ENCODE measurements around the gene SMOC2. TPM values are rescaled to one million over a fixed set of nuclear protein-coding genes. Genes with fewer than 3 reads are reported as not detected.

SMOC2 gene
- total RNA-seq, 1 donor from 2014 or later: 12.6 TPM

DNA sequence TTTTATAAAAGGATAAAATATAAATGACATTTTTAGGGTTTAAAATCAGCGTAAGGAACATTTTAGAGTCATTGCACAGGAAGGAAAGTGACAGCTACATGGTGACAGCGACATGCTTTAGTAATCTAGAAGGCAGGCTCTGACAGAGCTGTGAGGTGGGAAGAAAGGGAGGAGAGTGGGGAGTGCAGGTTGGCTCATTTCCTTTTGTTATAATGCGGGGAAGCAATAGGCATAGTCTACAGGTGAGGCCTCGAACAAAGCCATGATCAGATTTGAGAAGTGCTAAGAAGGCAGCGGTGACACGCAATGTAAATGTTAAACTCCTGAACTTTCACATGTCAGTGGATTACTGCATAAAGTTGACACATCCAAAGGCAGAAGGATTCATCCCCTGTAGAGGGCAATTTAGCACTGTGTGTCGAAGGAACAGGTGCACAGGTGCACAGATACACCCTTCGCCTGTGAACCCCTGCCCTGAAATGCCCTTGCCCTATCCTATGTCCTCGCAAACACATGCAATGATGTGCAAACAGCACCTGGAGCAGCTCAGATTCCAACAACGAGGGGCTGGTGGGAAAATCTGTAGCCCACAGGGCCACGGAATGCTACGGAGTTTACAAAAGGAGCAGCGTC is 32.4 kb upstream of the SMOC2 start:
- no peak overlapping the region for H3K27ac ChIP-seq
- no peaks in the 10 kb centered on the region for H3K4me1 ChIP-seq
- intact Hi-C loops (cut with DNase I): no loop called here
- H3K4me3 ChIP-seq: no peak overlapping the region
- no peaks in the 10 kb centered on the region for H3K27me3 ChIP-seq (ENCODE audit: low read depth)
- no peak for TF ChIP-seq CTCF (IDR thresholded peaks at IDR 0.05)
- no peak for ATAC-seq
- DNase-seq: no peak
- no peaks in the 10 kb centered on the region for H3K9me3 ChIP-seq
- no peaks in the 10 kb centered on the region for H3K36me3 ChIP-seq

- H3K9me3 ChIP-seq: no peaks in the 10 kb centered on the region
- H3K27ac ChIP-seq: no peak overlapping the region
- ATAC-seq (no peak), DNase-seq (no peak)
- H3K27me3 ChIP-seq (ENCODE audit: low read depth): no peaks in the 10 kb centered on the region
- H3K36me3 ChIP-seq: no peaks in the 10 kb centered on the region
- intact Hi-C loops (cut with DNase I): no loop called here
- no peak overlapping the region for H3K4me3 ChIP-seq
- no peaks in the 10 kb centered on the region for H3K4me1 ChIP-seq
- no peak for TF ChIP-seq CTCF (IDR thresholded peaks at IDR 0.05)
Measured at GRCh38 chr6:168410035-168410434, 30.9 kb upstream of the SMOC2 start.

DNA sequence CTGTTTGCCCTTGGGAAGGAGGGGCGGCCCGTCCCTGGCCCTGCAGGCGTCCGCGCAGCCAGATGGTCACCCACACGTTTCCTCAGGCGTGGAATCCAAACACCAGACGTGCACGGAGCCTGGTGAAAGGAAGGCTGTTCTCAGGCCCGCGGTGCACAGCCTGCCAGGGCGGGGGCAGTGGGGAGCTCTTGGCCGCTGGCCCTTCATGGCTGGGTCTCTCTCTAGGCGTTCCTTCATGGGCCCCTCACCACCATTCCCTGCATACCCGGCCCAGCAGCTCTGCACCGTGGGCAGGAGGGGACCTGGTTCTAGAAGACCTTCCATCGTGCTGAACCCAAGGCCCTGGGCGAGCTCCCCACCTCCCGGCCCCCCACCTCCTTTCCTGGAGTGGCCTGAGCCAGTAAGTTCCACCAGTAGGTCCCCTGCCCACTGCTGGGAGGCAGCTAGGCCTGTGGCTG is 30.4 kb upstream of the SMOC2 start:
- no peaks in the 10 kb centered on the region for H3K9me3 ChIP-seq
- DNase-seq (no peak), ATAC-seq (no peak)
- no peaks in the 10 kb centered on the region for H3K4me1 ChIP-seq
- no peaks in the 10 kb centered on the region for H3K36me3 ChIP-seq
- H3K27ac ChIP-seq: no peak overlapping the region
- H3K27me3 ChIP-seq (ENCODE audit: low read depth): no peaks in the 10 kb centered on the region
- no peak overlapping the region for H3K4me3 ChIP-seq
- no peak for TF ChIP-seq CTCF (IDR thresholded peaks at IDR 0.05)
- intact Hi-C loops (cut with DNase I): no loop called here

DNA sequence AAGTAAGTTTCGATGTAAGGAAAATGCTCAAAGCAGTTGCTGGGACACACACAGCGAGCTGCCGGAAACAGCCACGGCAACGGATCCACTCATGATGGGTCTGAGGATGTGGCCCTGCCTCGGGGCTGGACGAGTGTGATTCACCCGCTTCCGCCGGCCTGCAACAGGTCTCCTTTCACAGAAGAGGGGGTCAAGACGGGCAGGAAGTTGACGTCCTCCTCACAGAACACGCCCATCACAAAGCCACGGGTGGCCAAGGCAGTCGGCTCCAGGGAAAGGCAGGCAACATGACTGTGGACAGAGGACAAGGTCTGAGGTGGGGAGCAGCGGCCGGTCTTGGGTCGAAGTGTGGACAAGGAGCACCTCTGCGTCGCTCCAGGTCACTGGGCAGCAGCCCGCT is 29.9 kb upstream of the SMOC2 start:
- no peaks in the 10 kb centered on the region for H3K9me3 ChIP-seq
- intact Hi-C loops (cut with DNase I): no loop called here
- no peak for TF ChIP-seq CTCF (IDR thresholded peaks at IDR 0.05)
- ATAC-seq (peak in 1 of 2 donors; percentile 28), DNase-seq (no peak)
- H3K4me1 ChIP-seq: no peaks in the 10 kb centered on the region
- H3K27ac ChIP-seq: no peak overlapping the region
- H3K4me3 ChIP-seq: no peak overlapping the region
- no peaks in the 10 kb centered on the region for H3K27me3 ChIP-seq (ENCODE audit: low read depth)
- H3K36me3 ChIP-seq: no peaks in the 10 kb centered on the region

GRCh38 chr6:168411793-168412192 is 29.2 kb upstream of the SMOC2 start:
- no peaks in the 10 kb centered on the region for H3K36me3 ChIP-seq
- intact Hi-C loops (cut with DNase I): no loop called here
- H3K4me1 ChIP-seq: no peaks in the 10 kb centered on the region
- peaks cover 3% of the 10 kb centered on the region for H3K27me3 ChIP-seq (ENCODE audit: low read depth)
- ATAC-seq: no peak
- DNase-seq: no peak
- no peaks in the 10 kb centered on the region for H3K9me3 ChIP-seq
- H3K27ac ChIP-seq: no peak overlapping the region
- TF ChIP-seq CTCF (IDR thresholded peaks at IDR 0.05): no peak
- H3K4me3 ChIP-seq: no peak overlapping the region

Data from lower lobe of right lung (tissue), 2 donors.